Osteocyte (in vitro differentiated cells): Measurements from ENCODE around the gene FAM83C. TPM values are rescaled to one million over a fixed set of nuclear protein-coding genes. Genes with fewer than 3 reads are reported as not detected.

Source experiments
- DNase-seq: peaks from one replicate; pipeline ENCODE4 v3.0.0; 2021; ENCODE audit warnings: mixed read lengths; ENCODE audit not compliant: unreplicated experiment; ENCODE audit errors: extremely low spot score
- H3K27ac Mint-ChIP-seq: one replicate; pipeline ENCODE4 v1.8.0; 2021; ENCODE audit warnings: mild to moderate bottlenecking, mixed read lengths; ENCODE audit not compliant: unreplicated experiment
- H3K27me3 Mint-ChIP-seq: one replicate; pipeline ENCODE4 v1.8.0; 2021; ENCODE audit warnings: mixed read lengths; ENCODE audit not compliant: unreplicated experiment
- H3K36me3 Mint-ChIP-seq: one replicate; pipeline ENCODE4 v1.8.0; 2021; ENCODE audit warnings: mixed read lengths; ENCODE audit not compliant: unreplicated experiment
- H3K4me1 Mint-ChIP-seq: one replicate; pipeline ENCODE4 v1.8.0; 2021; ENCODE audit warnings: mixed read lengths; ENCODE audit not compliant: unreplicated experiment
- H3K4me3 Mint-ChIP-seq: one replicate; pipeline ENCODE4 v1.8.0; 2021; ENCODE audit warnings: mild to moderate bottlenecking, moderate library complexity, mixed read lengths; ENCODE audit not compliant: unreplicated experiment
- H3K9me3 Mint-ChIP-seq: one replicate; pipeline ENCODE4 v1.8.0; 2021; ENCODE audit warnings: mixed read lengths; ENCODE audit not compliant: unreplicated experiment
- total RNA-seq: library from RNA; stranded (reverse); gene quantifications from 2 replicates; pipeline ENCODE4 v1.2.1, GENCODE V29; 2021
- TF ChIP-seq, protein P1 (sequence below): fragments of 200-600 bp; sonication (generic); IDR thresholded peaks from 2 replicates; pipeline ENCODE4 v1.5.0; 2021; ENCODE audit warnings: antibody characterized with exemption, mild to moderate bottlenecking, moderate library complexity

FAM83C gene
- total RNA-seq, 1 donor from 2014 or later, result not detected

DNA sequence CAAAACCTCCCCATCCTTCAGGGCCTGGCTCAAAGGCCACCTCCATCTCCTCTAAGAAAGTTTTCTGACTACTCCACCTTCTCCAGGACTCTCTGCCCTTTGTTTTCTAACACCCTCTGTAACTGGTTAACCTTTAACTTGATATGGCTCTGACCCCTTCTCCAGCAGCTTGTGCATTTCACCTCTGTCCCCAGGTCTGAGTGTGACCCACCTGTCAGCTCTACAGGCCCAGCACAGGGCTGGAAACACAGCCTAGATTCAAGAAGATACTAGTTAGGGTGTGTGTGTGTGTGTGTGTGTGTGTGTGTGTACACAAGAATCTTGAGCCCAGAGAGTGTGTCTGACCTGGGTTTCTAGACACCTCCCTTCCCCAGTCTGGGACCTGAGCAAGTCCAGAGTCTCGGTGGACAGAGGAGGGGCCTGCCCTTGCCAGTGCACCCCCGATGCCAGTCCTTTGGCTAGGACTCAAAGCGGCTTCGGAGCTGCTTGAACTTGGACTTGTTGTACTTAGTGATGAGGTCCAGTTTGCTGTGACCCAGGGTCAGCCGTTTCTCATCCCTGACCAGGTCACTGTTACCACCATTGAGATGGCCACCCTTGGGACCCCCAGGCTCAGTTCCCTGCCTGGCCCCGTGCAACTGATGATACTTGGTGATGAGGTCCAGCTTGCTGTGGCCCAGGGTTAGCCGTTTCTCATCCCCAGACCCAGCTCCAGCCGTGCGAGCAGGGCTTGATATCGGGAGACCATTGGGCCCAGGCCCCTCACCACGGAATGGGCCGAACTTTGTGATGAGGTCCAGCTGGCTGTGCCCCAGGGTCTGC is 5.9 kb downstream of the FAM83C start:
- TF ChIP-seq, protein P1, sequence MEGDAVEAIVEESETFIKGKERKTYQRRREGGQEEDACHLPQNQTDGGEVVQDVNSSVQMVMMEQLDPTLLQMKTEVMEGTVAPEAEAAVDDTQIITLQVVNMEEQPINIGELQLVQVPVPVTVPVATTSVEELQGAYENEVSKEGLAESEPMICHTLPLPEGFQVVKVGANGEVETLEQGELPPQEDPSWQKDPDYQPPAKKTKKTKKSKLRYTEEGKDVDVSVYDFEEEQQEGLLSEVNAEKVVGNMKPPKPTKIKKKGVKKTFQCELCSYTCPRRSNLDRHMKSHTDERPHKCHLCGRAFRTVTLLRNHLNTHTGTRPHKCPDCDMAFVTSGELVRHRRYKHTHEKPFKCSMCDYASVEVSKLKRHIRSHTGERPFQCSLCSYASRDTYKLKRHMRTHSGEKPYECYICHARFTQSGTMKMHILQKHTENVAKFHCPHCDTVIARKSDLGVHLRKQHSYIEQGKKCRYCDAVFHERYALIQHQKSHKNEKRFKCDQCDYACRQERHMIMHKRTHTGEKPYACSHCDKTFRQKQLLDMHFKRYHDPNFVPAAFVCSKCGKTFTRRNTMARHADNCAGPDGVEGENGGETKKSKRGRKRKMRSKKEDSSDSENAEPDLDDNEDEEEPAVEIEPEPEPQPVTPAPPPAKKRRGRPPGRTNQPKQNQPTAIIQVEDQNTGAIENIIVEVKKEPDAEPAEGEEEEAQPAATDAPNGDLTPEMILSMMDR, result no peak
- H3K27ac Mint-ChIP-seq, result peak overlapping the region; percentile 58
- H3K27me3 Mint-ChIP-seq, result no peaks in the 10 kb centered on the region
- H3K36me3 Mint-ChIP-seq, result peaks cover 2% of the 10 kb centered on the region
- H3K9me3 Mint-ChIP-seq, result no peaks in the 10 kb centered on the region
- H3K4me1 Mint-ChIP-seq, result peaks cover 25% of the 10 kb centered on the region
- no peak for DNase-seq
- H3K4me3 Mint-ChIP-seq, result peak overlapping the region; percentile 94

DNA sequence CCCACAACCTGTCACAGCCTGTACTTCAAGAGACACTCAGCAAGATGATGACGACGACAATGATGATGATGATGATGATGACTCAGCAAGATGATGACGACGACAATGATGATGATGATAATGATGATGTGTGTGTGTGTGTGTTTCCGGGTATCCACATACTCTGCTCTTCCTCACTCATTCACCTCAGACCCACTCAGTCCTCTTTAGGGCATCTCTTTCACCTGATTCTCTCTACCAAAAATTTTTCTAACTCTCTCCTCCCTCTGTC is 6.5 kb downstream of the FAM83C start:
- Mint-ChIP-seq H3K27ac (peak overlapping the region; percentile 58), H3K4me1 (peaks cover 25% of the 10 kb centered on the region), H3K9me3 (no peaks in the 10 kb centered on the region), H3K27me3 (no peaks in the 10 kb centered on the region), H3K4me3 (peak overlapping the region; percentile 94), H3K36me3 (peaks cover 2% of the 10 kb centered on the region)
- TF ChIP-seq, protein P1, result no peak
- DNase-seq, result no peak

DNA sequence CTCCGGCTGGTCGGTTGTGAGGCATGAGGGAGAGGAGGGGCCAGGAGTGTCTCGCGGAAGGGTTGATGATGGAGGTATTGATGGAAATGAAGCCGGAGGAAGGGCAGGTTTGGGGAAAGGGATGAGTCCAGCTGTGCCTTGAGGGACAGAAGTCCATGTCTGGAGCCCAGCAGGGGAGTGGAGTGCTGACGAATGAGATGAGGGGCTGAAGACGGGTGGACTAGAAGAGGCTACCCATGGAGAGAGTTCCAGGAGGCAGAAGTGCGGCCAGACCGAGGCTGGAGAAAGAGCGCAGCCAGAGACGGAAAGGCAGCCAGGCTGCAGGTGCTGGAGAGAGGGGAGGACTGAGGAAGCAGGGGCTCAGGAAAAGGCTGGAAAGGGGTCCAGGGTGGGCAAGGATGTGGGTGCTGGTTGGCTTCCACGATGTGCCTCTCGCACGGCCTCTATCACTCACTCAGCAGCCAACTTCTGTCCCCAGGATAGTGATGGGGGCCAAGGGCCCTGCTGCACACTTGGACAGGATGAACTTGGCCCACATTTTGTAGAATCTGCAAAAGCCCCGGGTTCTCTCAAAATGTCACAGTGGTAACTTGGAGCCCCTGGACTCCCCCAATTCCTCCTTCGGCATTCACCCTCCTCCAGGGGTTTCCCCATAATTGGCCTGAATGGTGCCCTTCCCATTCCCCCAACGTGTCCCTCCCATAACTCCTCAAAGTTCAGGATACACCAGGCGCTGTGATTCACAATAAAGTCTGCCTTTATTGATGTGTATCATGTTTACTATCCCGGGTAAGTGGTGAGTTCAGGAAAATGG is 7.0 kb downstream of the FAM83C start:
- peaks cover 25% of the 10 kb centered on the region for H3K4me1 Mint-ChIP-seq
- H3K27ac Mint-ChIP-seq, result peak overlapping the region; percentile 90
- H3K36me3 Mint-ChIP-seq, result peaks cover 4% of the 10 kb centered on the region
- TF ChIP-seq, protein P1, result no peak
- H3K9me3 Mint-ChIP-seq, result no peaks in the 10 kb centered on the region
- no peaks in the 10 kb centered on the region for H3K27me3 Mint-ChIP-seq
- H3K4me3 Mint-ChIP-seq, result peak overlapping the region; percentile 94
- no peak for DNase-seq

DNA sequence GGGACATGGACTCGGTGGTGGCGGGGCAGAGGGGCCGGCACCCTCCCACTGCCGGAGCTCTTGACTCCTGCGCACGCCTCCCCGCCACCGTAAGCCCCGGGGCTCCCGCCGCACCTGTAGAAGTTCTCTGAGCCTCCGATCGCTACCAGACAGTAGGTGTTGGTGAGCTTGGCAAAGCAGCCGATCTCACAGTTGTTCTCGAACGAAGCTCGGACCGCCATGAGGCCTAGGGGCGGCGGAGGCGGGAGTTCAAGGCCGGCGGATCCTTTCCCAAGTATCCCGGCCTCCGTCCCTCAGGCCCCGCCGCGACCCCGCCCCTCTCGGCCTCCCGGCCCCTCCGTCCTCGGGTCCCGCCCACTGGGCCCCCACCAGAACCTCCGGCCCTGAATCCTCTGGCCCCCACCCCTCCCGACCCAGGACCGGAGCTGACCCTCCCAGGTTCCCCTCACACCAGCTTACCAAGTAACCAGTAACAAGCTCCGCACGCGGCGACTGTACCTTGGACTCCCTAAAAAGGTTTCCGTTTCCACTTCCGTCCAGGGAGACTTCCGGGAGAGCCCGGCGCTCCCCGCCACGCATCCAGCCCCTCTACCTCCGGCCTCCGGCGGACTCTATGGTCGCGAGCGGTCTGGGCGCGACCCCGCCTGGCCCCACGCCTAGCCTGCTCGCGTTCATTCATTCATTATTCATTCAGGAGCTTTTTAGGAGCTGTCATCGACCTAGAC is 7.8 kb downstream of the FAM83C start, which contains the start of gene EIF6:
Gene EIF6 (minus strand): TSS at position 506 of the 725 bp plus-strand sequence. CDS start 285 bp downstream, at position 221.
- peak within 1 kb of the TSS; percentile 90 for H3K27ac Mint-ChIP-seq
- H3K36me3 Mint-ChIP-seq, result peaks cover 7% of the 10 kb centered on the region
- peak within 1 kb of the TSS; percentile 94 for H3K4me3 Mint-ChIP-seq
- no peaks in the 10 kb centered on the region for H3K27me3 Mint-ChIP-seq
- TF ChIP-seq, protein P1, result no peak
- peak; percentile 93 for DNase-seq
- peaks cover 25% of the 10 kb centered on the region for H3K4me1 Mint-ChIP-seq
- no peaks in the 10 kb centered on the region for H3K9me3 Mint-ChIP-seq
